D721Med (cell line): ENCODE results near the gene SLC2A1.
A peak's percentile ranks its signal among the peaks of the same experiment; 100 is the strongest.

Experiments
- DNase-seq: peaks from one replicate; pipeline ENCODE4 v3.0.0; 2011; ENCODE audit warnings: low spot score; ENCODE audit not compliant: insufficient read length
- FAIRE-seq: peaks from 2 replicates; lab custom pipeline; 2011; peaks lifted over from hg19 to GRCh38; lab: Jason Lieb, UNC
- TF ChIP-seq, protein P1 (sequence below): IDR thresholded peaks from 2 replicates; pipeline ENCODE4 v1.5.1; 2012; ENCODE audit warnings: mild to moderate bottlenecking, control low read depth; ENCODE audit not compliant: insufficient read depth; ENCODE audit errors: missing control alignments

SLC2A1 gene

DNA sequence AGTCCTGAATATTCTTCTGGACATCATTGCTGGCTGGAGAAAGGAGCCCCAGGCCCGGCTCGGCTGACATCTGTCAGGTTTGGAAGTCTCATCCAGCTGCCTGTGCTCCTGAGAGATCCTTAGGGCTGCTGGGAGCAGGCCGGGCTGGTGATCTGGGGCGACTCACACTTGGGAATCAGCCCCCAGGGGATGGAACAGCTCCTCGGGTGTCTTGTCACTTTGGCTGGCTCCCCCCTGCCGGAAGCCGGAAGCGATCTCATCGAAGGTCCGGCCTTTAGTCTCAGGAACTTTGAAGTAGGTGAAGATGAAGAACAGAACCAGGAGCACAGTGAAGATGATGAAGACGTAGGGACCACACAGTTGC lies 31.8 kb downstream of the SLC2A1 start:
- FAIRE-seq (no peak), DNase-seq (no peak)
- TF ChIP-seq, protein P1, sequence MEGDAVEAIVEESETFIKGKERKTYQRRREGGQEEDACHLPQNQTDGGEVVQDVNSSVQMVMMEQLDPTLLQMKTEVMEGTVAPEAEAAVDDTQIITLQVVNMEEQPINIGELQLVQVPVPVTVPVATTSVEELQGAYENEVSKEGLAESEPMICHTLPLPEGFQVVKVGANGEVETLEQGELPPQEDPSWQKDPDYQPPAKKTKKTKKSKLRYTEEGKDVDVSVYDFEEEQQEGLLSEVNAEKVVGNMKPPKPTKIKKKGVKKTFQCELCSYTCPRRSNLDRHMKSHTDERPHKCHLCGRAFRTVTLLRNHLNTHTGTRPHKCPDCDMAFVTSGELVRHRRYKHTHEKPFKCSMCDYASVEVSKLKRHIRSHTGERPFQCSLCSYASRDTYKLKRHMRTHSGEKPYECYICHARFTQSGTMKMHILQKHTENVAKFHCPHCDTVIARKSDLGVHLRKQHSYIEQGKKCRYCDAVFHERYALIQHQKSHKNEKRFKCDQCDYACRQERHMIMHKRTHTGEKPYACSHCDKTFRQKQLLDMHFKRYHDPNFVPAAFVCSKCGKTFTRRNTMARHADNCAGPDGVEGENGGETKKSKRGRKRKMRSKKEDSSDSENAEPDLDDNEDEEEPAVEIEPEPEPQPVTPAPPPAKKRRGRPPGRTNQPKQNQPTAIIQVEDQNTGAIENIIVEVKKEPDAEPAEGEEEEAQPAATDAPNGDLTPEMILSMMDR = no peak

GRCh38 chr1:42926235-42926878 lies 32.3 kb downstream of the SLC2A1 start:
- TF ChIP-seq, protein P1 = no peak
- no peak for FAIRE-seq
- no peak for DNase-seq

GRCh38 chr1:42924851-42925760 lies 33.6 kb downstream of the SLC2A1 start:
- DNase-seq (no peak), FAIRE-seq (no peak)
- TF ChIP-seq, protein P1 = no peak

DNA sequence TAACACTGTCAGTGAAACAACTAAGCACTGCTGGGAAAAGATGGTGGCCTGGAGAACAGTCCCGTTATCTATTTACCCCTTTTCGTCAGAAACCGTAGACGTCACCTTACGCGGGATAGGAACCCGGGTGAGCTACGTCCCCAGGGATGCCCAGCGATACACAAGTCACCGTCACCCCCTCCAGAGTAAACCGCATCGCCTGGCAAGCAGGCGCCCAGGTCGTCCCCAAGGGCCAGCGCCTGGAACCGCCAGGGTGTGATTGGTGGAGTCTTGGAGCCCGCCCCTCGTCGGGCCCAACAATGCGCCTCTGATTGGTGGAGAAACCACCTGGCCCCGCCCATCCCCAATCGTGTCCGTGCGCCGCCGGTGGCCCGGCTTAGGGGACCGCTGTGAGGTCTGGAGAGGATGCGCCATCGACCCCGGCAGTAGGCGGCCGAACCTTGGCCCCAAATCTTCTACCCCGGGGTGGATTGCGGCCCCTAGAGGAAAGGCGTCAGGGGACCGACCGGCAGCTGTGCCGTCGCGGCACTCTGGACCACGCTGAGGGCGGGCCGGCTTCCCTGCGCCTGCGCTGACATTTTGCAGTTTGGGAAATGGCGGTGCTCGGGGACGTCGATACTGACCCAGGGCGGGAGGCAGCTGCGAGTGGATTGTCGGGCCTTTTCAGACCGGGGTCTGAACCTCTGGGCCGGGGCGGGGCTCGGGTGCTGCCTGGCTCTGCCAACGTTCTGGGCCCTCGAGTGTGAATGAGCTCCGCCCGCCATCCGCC lies 34.4 kb downstream of the SLC2A1 start:
- FAIRE-seq (no peak), DNase-seq (peak; percentile 86)
- TF ChIP-seq, protein P1 = no peak

GRCh38 chr1:42923367-42924081 lies 35.1 kb downstream of the SLC2A1 start:
- TF ChIP-seq, protein P1 = no peak
- DNase-seq (no peak), FAIRE-seq (no peak)

DNA sequence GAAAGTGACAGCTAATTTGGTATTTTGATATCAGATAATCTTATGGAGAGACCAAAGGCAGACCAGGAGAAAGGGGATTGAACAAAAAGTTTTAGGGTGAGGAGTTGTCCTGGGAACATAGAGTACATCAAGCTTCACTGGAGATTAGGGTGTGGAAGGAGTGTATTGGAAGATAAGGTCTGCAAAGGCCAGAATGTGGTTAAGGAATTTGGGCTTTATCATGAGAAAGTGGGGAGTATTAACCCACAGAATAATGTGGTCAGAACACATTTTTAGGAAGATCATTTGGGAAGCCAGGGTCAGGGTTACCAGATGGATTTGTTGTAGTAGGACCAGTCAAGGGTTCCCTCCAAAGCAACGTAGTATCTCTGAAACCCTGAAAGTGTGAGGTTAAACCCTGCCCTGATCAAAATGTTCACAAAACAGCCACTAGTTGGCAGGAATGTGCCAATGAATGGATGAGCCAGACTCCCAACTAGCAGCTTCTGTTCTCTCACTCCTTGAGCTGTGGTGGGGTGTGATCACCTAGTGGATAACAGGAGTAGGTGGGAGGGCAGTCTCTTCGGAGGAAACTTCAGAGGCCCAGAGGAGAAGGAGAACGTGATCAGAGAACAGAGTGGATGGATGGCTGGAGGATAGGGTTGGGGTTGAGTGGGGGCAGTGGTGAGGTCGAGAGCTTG lies 35.8 kb downstream of the SLC2A1 start:
- TF ChIP-seq, protein P1 = peak; percentile 78
- no peak for FAIRE-seq

More for the DNA sequence above, 35.8 kb downstream of the SLC2A1 start:
- DNase-seq = no peak
